HG02884 (cell line): ENCODE results near the gene PARD3B.
A peak's percentile ranks its signal among the peaks of the same experiment; 100 is the strongest.

Source experiments
- ATAC-seq: cut with Tn5 transposase; IDR thresholded peaks from one replicate; pipeline ENCODE4 v1.9.1; 2021; ENCODE audit warnings: mild to moderate bottlenecking, moderate library complexity; ENCODE audit not compliant: unreplicated experiment

PARD3B gene

GRCh38 chr2:204544961-204545860 lies at the start of gene PARD3B:
Gene PARD3B, plus strand, starts transcription at chr2:204545475. Its CDS starts 525 bp downstream, at chr2:204546000.
- ATAC-seq, result peak; percentile 44

- ATAC-seq, result no peak
Observed at GRCh38 chr2:204496779-204497178, 48.5 kb upstream of the PARD3B start.

DNA sequence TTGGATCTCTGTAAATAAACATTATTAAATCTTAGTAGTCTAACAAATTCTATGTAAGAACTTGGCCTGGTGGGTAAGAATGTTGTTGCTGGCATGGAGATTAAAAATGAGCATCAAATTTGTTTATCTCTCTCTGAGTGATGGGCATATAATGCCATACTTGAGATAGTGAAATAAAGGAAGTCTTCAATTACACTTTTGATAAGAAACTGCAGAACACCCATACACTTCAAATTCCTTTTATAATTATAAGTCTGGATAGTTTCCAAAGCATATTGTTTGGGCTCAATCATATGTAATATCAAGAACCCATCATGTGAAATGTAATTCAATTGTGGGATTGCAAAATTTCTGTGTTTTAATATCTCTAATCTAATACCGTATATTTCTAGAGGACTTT lies 47.4 kb upstream of the PARD3B start:
- ATAC-seq, result no peak

DNA sequence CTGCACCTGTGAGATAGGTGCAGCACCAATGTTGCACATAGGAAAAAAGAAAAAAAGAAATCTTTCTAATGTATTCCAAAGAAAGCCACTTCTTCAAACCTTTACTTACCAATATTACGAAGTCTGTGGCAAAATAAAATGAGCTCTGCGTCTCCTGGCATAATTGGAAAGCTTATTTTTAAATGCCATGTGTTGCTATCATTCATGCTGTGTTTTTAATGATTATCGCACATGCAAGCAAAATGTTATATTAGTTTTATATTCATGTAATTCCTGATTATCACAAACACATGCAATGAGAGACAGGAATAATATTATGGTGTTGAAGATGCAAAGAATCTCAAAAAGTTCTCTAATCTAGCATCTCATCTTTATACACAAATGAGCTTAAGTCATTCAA lies 47.0 kb upstream of the PARD3B start:
- no peak for ATAC-seq

GRCh38 chr2:204503869-204504268 lies 41.4 kb upstream of the PARD3B start:
- ATAC-seq, result no peak

GRCh38 chr2:204504594-204504993 lies 40.7 kb upstream of the PARD3B start:
- no peak for ATAC-seq

DNA sequence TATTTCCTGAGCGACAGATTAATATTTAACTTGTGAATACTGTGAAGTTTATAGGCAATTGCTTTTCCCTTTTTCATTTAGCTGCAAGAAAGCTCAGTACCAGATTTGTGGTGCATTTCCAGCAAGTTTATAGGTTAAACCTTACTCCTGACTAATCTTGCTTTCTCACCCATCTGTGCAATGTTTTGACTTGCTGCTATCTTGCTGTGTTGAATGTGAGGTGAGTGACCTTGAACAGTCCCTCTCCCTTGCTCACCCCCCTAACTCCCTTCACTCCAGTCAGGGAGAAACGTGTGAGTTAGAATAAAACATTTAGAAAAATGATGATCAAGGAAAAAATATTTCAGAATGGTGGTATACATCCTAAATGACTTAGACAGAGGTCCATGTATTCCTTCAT lies 39.8 kb upstream of the PARD3B start:
- ATAC-seq, result no peak

DNA sequence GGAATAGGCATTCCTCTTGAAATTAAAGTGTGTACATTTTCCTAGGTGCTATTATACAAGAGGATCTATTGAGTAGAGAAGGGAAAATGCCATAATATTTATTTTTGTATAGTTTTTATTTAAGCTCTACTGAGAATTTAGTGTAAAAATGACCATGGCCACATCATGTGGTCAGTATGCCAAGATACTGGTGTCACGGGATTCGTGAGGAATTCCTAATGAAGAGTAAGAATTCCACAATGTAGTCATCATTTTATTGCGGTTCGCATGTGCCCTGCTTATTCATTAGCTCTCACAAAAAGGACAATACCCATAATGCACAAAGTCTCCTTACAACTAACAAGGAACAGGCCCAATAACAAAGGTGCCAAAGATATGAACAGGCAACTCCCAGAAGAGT lies 39.3 kb upstream of the PARD3B start:
- no peak for ATAC-seq

DNA sequence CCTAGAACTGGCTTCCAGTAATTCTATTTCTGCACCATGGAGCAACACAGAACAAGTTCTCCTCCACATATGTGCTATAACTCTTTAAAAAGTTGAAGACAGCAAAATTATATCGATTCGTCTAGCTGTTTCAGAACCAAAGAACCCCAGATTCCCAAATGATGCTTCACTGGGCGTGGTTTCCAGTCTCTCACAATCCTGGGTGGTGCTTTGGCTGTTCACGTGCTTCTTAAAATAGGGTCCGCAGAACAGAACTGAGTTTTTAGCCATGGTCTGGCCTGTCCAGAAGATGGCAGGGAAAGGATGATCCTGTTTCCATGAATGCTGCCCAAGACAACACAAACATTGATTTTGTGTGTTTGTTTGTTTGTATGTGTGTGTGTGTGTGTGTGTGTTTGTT lies 37.6 kb upstream of the PARD3B start:
- no peak for ATAC-seq

DNA sequence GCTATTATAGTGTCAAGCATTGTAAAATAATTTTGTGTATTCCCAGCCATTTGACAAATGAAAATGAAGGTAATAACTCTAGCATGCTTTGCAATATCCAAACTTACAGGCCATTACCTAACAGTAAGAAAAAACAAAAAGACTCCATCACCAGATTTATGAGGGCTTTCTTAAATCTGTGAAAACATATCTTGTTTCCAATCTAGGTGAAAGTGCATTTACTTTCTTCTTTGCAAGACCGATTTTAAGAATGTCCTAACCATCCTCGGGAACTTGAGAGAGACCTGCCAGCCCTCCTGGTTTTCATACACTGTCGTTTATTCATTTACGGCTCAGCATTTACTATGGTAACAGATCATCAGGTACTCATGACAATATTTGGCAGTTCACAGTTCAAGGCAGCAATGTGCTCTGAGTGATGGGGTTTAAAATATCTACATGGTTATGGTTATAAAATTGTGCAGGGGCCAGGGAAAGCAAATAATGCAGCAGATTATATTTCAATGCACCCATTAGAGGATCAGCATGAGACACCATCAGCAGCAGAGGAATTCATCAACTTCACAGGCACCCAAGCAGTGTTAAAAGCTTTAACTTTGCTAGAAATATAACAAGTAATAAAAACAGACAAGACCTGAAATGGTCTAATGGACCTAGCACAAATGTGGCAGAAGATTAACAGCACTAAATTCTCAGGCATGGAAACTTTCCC lies 34.4 kb upstream of the PARD3B start:
- ATAC-seq, result no peak

DNA sequence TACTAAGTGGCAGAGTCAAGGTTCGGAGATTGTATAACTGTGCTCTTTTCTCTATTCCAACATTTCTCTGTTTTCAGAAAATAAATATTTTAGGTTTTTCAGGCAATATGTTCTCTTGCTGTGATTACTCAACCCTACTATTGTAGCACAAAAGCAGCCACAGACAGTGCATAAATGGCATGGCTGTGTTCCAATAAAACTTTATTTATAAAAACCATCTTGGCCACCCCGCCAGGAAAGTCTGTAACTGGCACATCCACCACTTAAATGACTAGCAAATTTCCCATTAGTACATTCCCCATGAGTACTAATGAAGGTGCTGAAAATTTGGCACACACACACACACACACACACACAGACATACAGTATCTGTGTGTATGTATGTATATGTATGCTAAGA lies 30.8 kb upstream of the PARD3B start:
- no peak for ATAC-seq

DNA sequence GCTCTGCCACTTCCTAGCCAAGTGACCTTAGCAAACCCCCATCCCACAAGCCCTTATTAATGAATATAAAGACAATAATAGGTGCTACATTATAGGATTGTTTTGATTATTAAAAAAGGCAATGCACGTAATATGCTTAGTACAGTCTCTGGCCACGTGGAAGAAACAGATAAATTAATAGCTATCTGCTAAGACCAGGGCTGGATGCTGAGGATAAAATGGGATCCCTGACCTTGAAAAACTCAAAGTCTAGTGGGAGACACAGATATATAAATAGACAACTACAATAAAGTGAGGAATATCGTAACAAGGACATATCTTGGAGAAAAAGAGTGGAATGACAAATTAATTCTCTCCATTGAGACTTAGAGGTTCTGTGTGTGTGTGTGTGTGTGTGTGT lies 29.9 kb upstream of the PARD3B start:
- no peak for ATAC-seq

- no peak for ATAC-seq
Observed at GRCh38 chr2:204517154-204517553, 28.1 kb upstream of the PARD3B start.

- no peak for ATAC-seq
Observed at GRCh38 chr2:204529795-204530463, 15.3 kb upstream of the PARD3B start.

GRCh38 chr2:204530464-204530805 lies 14.8 kb upstream of the PARD3B start:
- ATAC-seq, result no peak

- no peak for ATAC-seq
Observed at GRCh38 chr2:204533629-204534370, 11.5 kb upstream of the PARD3B start.

GRCh38 chr2:204535356-204535755 lies 9.9 kb upstream of the PARD3B start:
- no peak for ATAC-seq

- ATAC-seq, result no peak
Observed at GRCh38 chr2:204535764-204536163, 9.5 kb upstream of the PARD3B start.

DNA sequence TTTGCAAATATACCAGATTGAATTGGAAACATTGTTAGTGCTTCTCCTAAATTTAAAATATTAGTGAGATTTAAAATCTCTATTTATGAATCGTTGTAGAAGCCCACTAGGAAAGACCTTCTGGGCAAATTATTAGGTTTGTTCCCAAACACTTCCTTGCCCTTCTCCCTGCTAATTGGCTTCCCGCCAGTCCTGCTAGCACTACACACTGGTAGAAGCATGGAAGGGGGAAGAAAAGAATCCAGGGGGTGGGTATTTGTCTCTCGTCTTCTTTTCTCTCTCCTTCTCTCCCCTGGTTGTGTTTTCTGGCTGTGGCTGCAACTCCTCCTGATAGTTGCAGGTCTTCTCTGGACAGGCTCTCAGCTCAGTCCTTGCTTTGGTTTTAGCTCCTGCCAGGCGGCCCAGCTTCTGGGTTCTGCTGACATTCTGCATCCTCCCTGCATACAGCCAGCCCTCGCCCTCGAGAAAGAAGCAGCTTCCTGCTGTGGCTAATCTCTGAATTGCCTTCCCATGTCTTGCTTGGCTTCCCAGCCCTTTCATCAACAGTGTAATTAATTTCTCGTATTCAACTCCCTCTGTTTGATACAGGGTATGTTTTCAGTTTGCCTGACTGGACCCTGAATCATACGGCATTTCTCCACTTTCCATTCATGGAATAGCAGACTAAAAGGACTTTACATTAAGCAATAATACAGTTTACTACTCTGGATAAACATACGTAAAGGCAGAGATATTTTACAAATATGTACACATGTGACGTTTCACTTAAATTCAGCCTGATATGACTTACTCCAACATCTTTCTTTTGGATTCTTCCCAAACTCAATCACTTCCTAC lies 6.9 kb upstream of the PARD3B start:
- no peak for ATAC-seq

GRCh38 chr2:204539019-204539385 lies 6.3 kb upstream of the PARD3B start:
- ATAC-seq, result no peak
